ENCODE measurements around the gene WDR64. TPM values are rescaled to one million over a fixed set of nuclear protein-coding genes. Genes with fewer than 3 reads are reported as not detected.

Gene WDR64
- total and polyA plus RNA-seq, 2 of the 4 experiments (the other 2 are of a cell fraction), result not detected

DNA sequence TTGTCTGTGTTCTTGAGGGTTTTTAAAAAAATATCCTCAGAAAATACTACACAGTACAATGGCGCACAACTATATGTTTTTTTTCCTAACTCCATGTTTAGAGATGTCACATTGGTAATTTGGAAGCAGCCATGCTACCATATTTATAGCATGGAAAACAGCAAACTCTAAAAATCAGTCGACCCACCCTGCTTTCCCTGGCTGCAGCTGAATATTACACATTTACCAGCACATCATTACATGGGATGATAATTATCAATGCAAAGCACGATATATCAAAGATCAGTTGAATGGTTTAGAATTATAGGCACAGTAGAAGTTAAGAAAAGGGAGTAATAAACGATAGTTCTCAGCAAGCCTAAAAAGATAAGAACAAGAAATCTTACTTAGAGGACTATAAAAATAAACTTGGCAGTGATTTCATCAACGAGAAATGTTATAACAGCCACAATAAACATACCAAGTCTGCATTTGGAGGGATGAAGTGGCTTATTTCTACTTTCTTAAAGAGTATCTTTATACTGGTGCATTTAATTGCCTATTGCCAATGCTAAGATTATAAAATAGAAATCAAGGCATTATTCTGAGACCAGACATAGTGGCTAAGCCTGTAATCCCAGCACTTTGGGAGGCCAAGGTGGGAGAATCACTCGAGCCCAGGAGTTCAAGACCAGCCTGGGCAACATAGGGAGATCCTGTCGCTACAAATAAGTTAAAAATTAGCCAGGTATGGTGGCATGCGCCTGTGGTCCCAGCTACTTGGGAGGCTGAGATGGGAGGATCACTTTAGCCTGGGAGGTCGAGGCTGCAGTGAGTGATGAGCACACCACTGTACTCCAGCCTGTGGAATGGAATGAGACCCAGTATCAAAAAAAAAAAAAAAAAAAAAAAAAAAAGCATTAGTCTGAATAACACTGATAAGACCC is 43.4 kb downstream of the WDR64 start:
- dilution Hi-C loops (cut with HindIII; ENCODE audit: low sequenced_read_pairs, unreplicated experiment) (no loop called here), in situ Hi-C loops (cut with MboI; ENCODE audit: low sequenced_read_pairs) (no loop called here), intact Hi-C loops (cut with micrococcal nuclease) (no loop called here)
- TF ChIP-seq MAZ (IDR thresholded peaks at IDR 0.05; ENCODE audit: borderline replicate concordance, low read depth, low read length), result no peak
- no peak for TF ChIP-seq MAFK (IDR thresholded peaks at IDR 0.05; ENCODE audit: low read depth, low read length)
- TF ChIP-seq, protein P1, sequence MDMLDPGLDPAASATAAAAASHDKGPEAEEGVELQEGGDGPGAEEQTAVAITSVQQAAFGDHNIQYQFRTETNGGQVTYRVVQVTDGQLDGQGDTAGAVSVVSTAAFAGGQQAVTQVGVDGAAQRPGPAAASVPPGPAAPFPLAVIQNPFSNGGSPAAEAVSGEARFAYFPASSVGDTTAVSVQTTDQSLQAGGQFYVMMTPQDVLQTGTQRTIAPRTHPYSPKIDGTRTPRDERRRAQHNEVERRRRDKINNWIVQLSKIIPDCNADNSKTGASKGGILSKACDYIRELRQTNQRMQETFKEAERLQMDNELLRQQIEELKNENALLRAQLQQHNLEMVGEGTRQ (IDR thresholded peaks at IDR 0.05; ENCODE audit: low read depth, low read length), result no peak
- TF ChIP-seq FOS (IDR thresholded peaks at IDR 0.05; ENCODE audit: low read depth, low read length), result no peak
- no peak for TF ChIP-seq RAD21 (IDR thresholded peaks at IDR 0.05; ENCODE audit: low read length)
- no CpG with 5 or more reads among the region's 9 CpGs for WGBS, 2 experiments (ENCODE audit: extremely low coverage in 2 of 2, insufficient read length in 1 of 2)
- H3K14ac ChIP-seq (replicated peaks; ENCODE audit: low read depth, low read length), result no peak overlapping the region
- H4K91ac ChIP-seq (ENCODE audit: insufficient read depth, low read depth, low read length), result no peak overlapping the region
- no peak overlapping the region for H3K9ac ChIP-seq (ENCODE audit: low read depth, low read length)
- H2BK15ac ChIP-seq (ENCODE audit: low read depth, low read length), result no peak overlapping the region; the same call in 2 of the 3 replicates
- H4K5ac ChIP-seq (ENCODE audit: low read depth, low read length), result no peak overlapping the region
- no peak overlapping the region for H2AFZ ChIP-seq (replicated peaks; ENCODE audit: low read length, poor library complexity)
- no peaks in the 10 kb centered on the region for H3K79me1 ChIP-seq (ENCODE audit: low read depth in 1 of 2, low read length in 2 of 2)
- BruUV-seq (replicated peaks), result no TSS peak
- no peaks in the 10 kb centered on the region for H3K4me1 ChIP-seq (ENCODE audit: control insufficient read depth, insufficient read depth, low read length)
- ChIA-PET CTCF (interaction anchor here (0.6 kb wide), 1 partner anchor 12 kb away, joined by 3 read pairs; no protein-coding TSS in a partner anchor), POLR2A (ENCODE audit: unreplicated experiment) (no interaction called here)
- peak; percentile 49 for DNase-seq
- no peak overlapping the region for H4K8ac ChIP-seq (ENCODE audit: low read depth in 2 of 2, low read length in 2 of 2)
- peak; percentile 61 for ATAC-seq (ENCODE audit: low read depth)
- H3K4me3 ChIP-seq (ENCODE audit: insufficient read depth, low read depth, low read length), result no peak overlapping the region
- H3K36me3 ChIP-seq (ENCODE audit: control insufficient read depth, insufficient read depth, low read length), result no peaks in the 10 kb centered on the region
- no peak overlapping the region for H3K56ac ChIP-seq (ENCODE audit: extremely low read depth, insufficient read depth, low read length)
- H3K9me1 ChIP-seq (ENCODE audit: insufficient read depth, low read length), result no peaks in the 10 kb centered on the region
- no peaks in the 10 kb centered on the region for H4K20me1 ChIP-seq (ENCODE audit: insufficient read depth, low read length)
- no peak overlapping the region for H3K4ac ChIP-seq (ENCODE audit: low read depth, low read length)
- no peak overlapping the region for H2AK9ac ChIP-seq (replicated peaks; ENCODE audit: low read depth, low read length, poor library complexity)
- H3K27ac ChIP-seq (ENCODE audit: insufficient read depth, low read length), result no peak overlapping the region
- H2BK120ac ChIP-seq (ENCODE audit: low read depth, low read length), result no peak overlapping the region
- H3K18ac ChIP-seq (ENCODE audit: low read depth, low read length), result no peak overlapping the region
- no peak overlapping the region for H3K23ac ChIP-seq (ENCODE audit: low read depth, low read length)
- no peaks in the 10 kb centered on the region for H3K9me3 ChIP-seq (ENCODE audit: control insufficient read depth, insufficient read depth, low read length)
- no peak overlapping the region for H2BK20ac ChIP-seq (ENCODE audit: low read depth, low read length)
- H3K4me2 ChIP-seq (ENCODE audit: low read depth, low read length), result peak overlapping the region; percentile 38; the same call in 1 of the 2 replicates
- no peak overlapping the region for H2BK5ac ChIP-seq (ENCODE audit: low read depth, low read length, poor library complexity, severe bottlenecking)
- no peak overlapping the region for H2AK5ac ChIP-seq (ENCODE audit: low read depth, low read length)
- H3K27me3 ChIP-seq (ENCODE audit: control insufficient read depth, insufficient read depth, low read length), result no peaks in the 10 kb centered on the region; the same call in 1 of the 2 replicates
